ENCODE results near the gene BTG4.

The BTG4 gene

GRCh38 chr11:111456859-111457730 lies 55.1 kb downstream of the BTG4 start:
- no peak for FAIRE-seq
- DNase-seq (ENCODE audit: insufficient read length, low spot score), result no peak

GRCh38 chr11:111456086-111456858 lies 55.9 kb downstream of the BTG4 start:
- DNase-seq (ENCODE audit: insufficient read length, low spot score), result no peak
- FAIRE-seq, result no peak

DNA sequence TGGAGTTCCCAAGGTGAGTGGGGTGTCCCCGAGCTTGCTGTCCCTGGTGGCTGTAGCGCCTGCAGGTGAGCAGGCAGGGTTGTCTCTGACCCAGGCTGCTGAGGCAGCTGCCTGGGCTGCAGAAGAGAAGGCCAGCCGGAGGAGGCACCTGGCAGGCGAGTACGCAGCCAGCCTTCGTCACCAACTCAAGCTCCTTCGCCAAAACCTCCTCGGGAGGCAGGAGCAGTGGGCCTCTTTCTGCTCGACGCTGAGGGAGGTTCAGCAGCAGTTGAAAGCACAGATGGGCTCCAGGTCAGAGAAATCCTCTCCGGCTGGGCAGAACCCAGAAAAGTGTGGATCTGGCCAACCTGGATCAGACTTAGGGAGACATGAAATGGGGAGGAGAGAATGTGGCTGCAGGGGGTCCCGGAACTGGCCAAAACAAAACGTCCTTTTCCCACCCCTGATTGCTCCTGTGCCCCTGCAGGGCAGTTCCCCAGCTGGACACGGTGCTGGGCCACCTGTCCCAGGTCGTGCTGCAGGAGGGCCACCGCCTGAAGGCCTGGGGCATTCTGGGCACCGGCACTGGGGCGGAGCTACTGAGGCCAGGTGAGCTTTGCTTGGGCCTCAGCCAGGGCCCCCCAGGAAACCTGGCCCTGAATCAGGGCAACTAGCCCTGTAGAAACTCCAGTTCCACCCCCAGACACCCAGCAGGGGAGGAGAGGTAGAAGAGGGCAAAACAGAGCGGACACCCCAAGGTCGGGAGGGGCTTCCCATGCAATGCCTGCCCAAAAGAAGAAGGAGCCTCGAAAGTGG lies 56.7 kb downstream of the BTG4 start:
- FAIRE-seq (no peak), DNase-seq (ENCODE audit: insufficient read length, low spot score) (no peak)

GRCh38 chr11:111454561-111455192 lies 57.5 kb downstream of the BTG4 start:
- no peak for FAIRE-seq

GRCh38 chr11:111452817-111453552 lies 59.2 kb downstream of the BTG4 start:
- FAIRE-seq (no peak), DNase-seq (ENCODE audit: insufficient read length, low spot score) (no peak)

More at GRCh38 chr11:111454561-111455192, 57.5 kb downstream of the BTG4 start:
- no peak for DNase-seq (ENCODE audit: insufficient read length, low spot score)

GRCh38 chr11:111452146-111452545 lies 60.0 kb downstream of the BTG4 start:
- no peak for FAIRE-seq

GRCh38 chr11:111450480-111451320 lies 61.5 kb downstream of the BTG4 start:
- DNase-seq (ENCODE audit: insufficient read length, low spot score) (peak; percentile 56), FAIRE-seq (peak; percentile 80)

More at GRCh38 chr11:111452146-111452545, 60.0 kb downstream of the BTG4 start:
- no peak for DNase-seq (ENCODE audit: insufficient read length, low spot score)

DNA sequence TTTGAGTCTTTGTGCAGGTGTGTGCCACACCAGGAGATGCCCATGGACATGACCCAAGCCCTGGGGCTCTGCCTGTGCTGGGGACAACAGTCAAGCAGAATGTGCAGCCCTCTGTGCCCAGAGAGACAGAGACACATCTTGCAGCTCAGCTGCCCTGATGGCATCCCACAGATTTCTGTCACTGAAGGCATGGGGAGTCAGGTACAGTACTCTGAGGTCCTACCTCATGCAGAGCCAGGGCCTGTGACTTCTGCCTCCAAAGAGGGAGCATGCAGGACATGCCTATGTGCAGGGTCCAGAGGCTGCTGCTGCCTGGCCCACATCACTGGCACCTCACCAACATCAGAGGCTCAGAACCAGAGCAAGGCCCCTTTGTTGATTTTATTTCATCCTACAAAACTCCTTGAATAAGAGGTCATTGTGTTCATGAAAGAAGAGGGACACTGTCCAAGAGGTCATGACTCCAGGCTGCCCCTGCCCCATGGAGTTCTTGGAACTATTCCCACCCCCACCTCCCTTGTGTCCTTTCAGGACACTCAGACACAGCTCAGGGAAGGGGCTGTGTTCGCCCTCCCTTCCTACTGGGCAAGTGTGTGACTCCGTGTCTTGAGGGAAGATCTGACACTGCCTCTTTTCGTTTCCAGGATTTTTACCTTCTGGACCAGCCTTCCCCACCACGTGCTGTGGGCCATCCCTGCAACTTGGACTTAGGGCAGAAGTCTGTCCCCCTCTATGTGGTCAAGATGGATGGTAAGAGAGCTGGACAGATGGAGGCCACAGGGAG lies 62.3 kb downstream of the BTG4 start:
- no peak for FAIRE-seq
- DNase-seq (ENCODE audit: insufficient read length, low spot score), result no peak

DNA sequence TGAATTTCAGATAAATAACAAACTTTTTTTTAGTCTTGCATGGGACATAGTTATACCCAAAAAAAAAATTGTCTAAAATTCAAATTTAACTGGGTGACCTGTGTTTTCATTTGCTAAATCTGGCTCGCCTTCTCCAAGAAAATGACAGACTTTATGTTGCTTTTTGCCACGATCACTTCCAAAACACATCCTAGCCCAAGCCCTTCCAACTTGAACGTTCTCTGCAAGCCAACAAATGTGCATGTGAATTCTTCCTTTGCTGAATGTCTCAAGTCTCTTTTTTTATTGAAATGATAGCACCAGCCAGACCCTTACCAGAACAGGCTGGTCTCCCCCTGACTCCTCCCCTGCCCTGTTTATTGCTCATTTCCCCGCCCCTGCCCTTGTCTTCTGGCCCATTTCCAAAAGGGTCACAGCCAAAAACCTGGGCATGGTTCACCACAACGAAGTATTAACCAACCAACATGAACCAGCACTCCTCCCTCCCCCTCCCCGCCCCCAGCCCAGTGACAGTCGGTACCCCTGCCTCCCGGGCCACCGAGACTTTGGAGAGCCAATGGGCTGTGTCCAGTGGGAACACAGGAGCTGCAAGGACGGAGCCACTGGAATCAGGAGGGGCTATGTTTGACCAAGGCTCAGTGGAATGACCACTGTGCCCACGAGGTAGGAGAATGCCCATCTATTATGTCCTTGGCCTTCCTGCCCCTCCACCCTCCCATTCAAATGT lies 63.2 kb downstream of the BTG4 start:
- DNase-seq (ENCODE audit: insufficient read length, low spot score), result no peak
- no peak for FAIRE-seq

- FAIRE-seq (no peak), DNase-seq (ENCODE audit: insufficient read length, low spot score) (no peak)
Measured at GRCh38 chr11:111448414-111448813, 63.8 kb downstream of the BTG4 start.

DNA sequence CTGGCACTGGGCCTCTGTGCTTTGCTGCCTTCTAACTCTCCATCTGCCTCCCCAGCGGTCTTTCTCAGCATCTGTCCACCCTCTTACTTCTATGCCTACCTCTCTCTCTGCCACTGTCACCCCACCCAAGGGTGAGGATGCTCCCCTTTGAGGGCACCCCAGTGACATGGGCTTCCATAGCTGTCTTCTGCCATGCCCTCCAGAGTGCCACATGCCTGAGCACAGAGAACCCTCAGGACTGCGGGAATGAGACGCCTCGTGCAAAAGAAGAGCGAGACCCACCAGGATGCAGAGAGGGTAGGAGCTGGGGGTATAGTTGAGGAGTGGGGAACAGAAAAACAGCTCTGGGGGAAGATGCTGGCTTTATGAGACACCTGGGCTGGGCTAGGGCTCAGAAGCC lies 64.3 kb downstream of the BTG4 start:
- DNase-seq (ENCODE audit: insufficient read length, low spot score), result no peak
- FAIRE-seq, result no peak

DNA sequence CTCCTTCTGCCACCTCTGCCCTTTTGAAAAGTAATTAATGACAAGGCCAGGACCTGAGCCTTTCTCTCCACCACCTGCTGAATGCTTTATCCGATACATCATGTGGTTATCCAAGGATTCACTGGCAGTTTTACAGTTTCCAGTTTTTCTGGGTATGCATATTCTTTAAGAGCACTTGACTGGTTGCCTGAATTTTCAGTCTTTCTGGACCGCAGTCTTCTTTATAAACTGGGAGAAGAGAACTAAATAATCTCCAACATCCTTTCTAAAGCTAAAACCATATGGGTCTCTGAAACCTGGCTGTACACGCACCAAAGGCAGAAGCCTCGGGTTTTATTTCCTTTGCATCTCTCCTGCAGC lies 65.1 kb downstream of the BTG4 start:
- no peak for DNase-seq (ENCODE audit: insufficient read length, low spot score)
- FAIRE-seq, result no peak

GRCh38 chr11:111446404-111447111 lies 65.6 kb downstream of the BTG4 start:
- DNase-seq (ENCODE audit: insufficient read length, low spot score), result peak; percentile 89
- peak; percentile 100 for FAIRE-seq

DNA sequence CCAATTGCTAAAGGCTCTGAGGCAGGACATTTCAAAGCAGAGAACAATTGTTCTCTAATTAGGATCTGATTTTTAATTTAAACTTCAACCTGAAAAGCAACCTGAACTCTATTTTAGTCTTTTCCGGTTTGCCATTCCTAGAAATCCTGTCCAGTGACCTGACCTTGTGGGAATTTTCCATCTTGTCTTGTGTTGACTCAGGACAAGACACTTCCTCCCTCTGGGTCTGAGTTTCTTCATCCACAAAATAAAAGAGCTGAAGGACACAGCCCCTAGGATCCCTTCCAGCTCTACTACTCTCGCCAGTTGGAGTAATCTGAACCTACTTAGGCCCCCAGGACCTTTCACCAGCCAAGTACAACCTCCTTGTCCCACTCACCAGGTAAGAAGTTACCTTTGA lies 66.6 kb downstream of the BTG4 start:
- no peak for FAIRE-seq

More for the DNA sequence above, 66.6 kb downstream of the BTG4 start:
- no peak for DNase-seq (ENCODE audit: insufficient read length, low spot score)
